EH (cell line): ENCODE data around the gene COPB2.

Experiments
- DNase-seq: peaks from one replicate; pipeline ENCODE4 v3.0.0-alpha.2; 2015; ENCODE audit warnings: low read depth

Gene COPB2

DNA sequence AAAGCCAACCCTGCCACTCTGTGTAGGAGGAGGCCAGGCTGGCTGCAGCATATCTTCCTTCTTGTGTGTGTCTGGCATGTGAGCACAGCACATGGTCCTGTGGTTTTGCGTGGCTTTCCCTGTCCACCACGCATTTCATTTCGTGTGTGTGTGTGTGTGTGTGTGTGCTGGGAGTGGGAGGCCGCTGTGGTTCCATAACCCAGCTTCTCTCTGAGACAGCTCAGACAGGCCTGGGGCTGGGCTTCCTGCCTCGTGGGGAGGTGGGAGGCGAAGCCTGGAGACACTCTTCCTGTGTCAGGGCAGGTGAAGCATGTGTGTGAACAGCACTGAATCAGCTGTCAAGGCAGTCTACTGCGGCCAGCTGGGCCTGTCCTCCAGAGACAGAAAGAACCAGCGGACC, 61.6 kb downstream of the COPB2 start:
- no peak for DNase-seq

DNA sequence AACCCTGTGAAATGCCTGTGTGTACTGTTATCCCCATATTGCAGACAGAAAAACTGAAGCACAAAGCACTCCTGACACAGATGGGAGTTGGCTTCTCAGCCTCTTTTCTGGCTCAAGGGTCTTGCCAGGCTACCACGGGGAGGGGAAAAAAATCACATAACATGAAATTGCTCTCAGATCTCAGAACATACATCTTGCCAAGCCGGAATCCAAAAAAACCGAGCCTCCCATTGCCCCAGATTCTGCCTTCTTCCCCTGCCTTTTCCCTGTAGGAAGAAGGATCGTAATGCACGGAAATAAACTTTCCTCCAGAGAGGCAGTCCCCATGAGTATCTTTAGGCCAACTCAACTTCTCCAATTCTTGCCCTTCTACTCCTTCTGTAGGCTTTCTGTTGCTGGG, 62.2 kb downstream of the COPB2 start:
- DNase-seq, result no peak

DNA sequence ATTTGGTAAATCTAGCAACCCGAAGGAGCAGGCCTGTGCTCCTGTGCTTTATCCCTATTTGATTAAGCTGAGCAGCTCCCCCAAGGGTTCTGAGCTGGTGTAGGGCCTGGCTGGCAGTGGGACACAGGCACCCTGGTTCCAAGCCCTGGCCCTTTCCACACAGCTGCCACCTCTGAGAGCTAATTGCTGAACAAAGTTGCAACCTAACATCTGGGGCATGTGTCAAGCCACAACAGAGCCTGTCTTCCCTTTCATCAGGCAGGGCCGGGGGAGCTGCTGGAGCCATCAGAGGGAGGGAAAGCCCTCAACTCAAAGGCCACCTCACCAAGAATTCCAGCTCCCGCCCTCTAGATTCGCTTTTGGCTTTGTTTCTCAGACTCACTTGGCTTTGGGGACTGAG, 62.7 kb downstream of the COPB2 start:
- no peak for DNase-seq

DNA sequence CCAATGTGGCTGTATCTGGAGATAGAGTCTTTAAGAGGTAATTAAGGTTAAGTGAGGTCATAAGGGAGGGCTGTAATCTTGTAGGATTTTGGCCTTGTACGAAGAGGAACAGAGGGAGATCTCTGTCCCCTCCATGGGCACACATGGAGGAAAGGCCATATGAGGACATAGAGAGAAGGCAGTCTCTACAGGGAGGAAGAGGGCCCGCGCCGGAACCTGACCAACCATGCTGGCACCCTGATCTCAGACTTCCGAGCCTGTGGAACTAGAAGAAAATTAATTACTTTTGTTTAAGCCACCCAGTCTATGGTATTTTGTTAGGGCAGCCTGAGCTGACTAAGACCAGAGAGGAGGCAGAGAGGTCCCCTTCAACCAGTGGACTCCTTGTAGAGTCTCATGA, 63.3 kb downstream of the COPB2 start:
- no peak for DNase-seq

DNA sequence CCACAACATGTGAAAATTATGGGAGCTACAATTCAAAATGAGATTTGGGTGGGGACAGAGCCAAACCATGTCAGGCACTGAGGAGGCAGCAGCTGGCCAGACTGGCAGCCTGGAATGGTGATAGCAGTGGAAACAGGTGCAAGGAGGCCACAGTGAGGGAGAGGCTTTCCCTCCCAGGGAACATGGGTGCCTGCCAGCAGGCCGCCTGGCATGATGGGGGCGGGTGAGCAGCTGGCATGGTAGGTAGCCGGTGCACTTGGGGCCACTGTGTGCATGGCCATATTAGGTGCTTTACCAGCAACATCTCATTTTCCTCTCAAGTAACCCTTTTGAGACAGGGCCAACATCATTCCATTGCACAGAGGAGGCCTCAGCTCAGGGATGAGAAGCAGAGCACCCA, 63.9 kb downstream of the COPB2 start:
- no peak for DNase-seq

DNA sequence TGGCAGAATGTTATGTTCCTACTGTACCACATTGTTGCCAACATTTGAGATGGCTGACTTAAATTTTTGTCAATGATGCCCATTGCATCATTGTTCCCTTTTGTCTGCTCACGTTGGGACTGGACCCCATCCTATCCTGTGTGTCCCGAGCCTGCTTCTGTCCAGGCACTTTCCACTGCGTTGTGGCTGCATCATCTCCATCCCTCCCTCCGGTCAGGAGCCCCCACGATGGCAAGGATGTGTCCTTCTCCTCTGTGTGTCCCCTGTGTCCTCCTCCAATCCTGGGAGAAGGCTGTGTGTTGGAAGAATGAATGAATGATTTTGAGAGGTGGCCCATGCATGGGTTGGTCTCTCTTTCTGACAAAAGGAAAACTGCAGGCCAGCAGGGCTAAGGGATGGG, 65.0 kb downstream of the COPB2 start:
- no peak for DNase-seq

DNA sequence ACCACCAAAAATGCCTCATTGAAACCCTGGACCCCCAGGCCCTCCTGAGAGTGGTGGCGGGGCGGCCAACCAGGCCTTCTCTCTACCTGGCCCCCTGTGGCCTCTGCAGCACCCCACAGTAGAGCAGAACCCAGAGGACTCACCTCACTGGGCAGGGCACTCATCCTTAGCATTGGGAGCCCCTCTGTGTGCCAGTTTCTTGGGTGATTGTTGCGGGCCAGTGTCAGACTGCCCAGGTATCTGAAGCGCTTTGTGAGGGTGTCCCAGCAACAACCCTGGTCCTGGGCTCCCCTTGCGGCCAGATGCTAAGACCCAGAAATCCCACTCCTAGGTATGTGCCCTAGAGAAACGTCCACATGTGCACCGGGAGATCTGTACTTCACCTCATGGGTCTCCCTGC, 66.3 kb downstream of the COPB2 start:
- no peak for DNase-seq

DNA sequence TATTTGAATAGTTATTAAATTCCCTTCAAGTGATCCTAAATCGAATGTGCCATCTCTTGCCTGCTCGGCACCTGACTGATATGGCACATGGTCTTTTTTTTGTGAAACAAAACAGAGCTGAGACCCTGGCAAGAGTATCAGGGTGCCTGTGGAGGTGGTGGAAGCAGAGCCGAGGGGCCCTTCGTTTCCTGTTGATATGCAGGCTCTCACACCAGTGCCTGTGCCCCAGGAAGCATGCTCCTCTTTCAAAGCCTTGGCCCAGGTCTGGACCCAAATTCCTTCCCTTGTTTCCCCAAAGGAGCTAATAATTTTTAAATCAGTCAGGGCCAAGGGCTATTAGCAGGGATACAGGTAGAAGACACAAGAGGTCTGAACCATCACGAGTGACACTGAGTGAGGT, 67.1 kb downstream of the COPB2 start:
- no peak for DNase-seq

DNA sequence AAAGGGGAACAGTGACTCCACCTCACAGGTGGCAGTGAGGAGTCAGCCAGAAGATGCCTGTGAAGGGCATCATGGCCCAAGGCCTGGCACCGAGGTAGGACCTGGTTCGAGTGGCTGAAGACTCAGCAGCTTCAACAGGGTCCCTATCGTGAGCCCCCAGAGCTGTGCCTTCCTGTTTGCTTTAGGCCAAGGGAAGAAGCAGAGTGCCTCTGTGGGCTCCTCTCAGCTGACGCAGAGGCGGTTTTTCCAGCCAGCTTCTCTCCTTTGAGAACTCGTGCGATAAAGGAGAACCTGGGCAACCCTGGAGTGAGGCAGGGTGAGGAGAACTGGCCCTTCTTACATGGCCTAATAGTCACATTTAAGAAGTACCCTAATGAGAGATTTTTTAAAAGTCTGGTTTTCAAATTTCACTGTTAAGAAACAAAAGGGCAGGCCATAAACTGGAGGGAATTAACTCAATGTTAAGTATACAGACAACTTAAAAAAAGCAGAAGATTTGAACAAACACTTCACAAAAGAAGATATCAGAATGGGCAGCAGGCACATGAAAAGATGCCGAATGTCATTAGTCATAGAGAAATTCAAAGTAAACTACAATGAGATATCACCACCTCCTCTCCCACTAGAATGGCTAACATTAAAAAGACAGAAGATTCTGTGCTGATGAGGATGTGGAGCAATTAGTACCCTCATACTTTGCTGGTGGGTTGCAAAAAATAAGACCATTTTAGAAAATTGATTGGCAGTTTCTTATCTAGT, 68.7 kb downstream of the COPB2 start:
- DNase-seq, result no peak

DNA sequence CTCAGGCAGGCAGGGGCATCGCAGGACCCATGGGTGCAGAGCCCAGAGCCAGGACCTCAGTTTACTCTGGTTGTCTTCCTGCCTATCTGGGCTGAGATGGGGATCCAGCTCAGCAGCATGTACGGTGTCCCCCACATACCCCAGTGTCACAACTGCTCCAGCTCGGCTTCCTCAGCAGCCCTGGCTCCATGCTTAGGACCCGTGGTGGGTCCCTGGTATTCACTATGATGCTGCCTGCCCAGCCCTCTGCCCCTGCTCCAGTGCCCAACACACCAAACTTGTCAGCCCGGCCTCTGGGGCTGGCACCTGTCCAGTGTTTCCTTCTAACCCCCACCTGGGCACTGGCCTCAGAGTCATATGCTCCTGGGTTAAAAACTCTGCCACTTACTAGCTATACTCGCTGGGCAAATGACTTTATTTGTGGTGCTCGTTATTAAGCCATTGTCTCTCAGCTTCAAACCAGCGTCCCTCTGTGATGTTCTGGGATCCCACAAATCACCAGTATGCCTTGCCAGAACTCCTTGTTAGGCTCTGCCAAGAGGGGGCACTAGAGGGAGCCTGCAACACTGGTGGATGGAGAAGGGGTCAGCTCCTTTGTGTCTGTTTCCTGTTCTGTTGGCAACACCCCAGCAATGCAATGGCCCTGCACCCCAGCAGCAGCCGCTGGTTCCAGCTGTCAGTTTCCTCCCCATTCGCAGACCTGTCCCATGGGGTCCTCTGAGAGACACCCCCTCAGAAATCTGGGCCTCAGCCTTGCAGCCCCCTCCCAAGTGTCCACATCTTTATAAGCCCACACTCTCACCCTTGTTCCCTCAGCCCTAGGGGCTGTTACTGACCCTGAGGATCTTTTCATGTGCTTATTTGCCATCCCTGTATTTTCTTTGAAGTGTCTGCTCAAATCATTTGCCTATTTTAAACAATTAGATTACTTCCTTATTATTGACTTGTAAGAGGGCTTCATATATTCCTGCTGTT, 69.7 kb downstream of the COPB2 start:
- no peak for DNase-seq

DNA sequence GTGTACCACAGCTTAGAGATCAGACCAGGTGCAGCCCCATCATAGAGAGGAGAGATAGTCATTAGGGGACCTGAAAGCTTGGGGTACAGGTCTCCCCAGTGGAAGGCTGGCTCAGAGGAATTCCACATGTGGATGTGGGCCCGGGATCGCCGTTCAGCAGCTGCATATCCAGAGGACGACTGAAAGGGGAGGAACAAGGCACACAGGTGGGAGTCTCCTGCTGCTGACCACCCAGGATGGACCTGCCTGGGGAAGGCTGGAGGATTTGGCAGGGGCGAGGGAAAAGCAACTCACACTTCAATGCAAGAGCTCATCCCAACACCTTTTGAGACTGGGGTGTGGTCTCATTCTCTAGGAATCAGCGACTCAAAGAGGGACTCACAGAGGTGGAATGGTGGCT, 70.6 kb downstream of the COPB2 start:
- no peak for DNase-seq

DNA sequence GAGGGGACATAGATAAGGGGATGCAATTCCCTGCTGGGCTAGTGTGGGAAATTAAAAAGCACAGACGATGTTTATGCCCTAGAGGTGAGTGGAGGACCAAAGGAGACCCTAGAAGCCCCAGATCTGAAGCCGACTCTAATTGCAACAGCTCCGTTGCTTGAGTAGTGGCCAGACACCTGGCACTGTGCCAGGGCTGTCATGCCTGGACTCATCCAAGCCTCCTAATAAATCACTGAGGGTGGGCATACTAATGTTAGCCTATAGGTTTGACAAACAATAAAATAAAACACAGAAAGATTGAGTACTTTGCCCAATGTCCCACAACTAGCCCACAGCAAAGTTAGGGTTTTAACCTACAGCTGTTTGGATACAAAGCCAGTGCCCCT, 71.0 kb downstream of the COPB2 start:
- no peak for DNase-seq

DNA sequence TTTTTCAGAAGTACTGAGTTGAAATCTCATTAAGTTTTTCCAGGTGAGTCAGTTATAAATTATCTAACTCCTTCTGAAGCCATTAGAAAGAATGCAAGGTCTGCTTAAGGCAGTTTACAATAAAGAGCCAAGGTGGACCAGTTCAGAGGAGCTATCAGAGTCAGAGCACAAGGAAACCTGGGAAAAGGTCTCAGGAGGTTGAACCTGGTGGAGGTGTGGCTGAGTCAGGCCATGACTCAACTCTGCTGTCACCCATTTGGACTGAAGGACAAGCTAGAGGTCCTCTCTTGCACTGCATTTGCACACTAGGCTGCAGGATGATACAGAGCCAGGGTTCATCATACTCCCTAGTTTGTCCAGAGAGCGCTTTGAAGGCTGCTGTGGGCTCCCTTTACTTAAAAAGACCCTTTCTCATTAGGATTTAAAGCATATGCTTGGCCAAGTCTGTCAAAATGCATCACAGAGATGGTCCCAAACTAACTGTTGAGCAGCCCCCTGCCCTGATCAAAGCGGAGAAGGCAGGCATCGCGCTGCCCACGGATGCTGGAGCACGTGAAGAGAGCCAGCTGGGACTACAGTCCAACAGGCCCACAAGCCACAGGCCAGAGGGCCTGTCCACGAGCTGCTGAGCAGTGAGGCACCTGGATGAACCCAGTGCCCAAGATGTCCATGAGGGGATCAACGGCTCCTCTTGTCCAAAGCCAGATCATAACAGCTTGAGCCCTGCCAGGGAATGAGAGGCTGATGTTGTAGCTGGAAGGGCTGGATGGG, 71.6 kb downstream of the COPB2 start:
- DNase-seq, result no peak

DNA sequence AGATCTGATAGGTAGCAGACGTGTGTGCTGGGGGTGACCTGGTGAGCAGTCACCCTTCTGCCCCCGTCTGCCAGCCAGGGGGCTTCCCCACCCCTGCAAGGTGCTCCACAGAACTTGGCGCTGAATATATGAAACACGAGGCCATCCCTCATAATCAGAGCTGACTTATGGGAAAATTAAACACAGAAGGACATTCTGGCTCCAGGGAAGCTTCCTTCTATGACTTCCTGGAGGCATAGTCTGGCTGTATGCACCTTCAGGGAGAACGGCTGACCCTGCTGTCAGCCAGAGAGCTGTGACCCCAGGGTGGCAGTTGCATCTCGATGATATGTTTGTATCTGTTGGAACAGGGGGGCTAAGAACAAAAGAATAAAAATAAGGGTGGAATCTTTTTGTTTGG, 72.2 kb downstream of the COPB2 start:
- DNase-seq, result no peak

DNA sequence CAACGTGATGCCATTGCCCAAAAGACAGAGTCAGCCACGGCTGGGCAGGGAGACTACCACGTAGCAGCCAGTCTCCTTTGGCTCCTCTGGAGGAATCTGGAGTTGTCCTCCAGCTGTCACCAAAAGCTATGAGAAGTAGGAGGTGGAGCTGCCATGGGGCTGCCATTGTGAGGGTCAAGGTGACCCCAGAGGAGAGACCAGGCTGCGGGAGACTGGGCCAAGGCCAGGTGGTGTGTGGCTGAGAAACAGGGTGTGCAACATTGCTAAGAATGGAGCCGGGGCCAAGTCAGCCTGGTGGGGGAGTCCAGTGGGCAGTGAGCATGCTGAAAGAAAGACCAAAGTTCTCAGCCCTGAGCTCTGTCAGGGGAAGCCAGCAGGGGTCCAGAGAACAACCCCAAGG, 75.5 kb downstream of the COPB2 start:
- DNase-seq, result no peak

DNA sequence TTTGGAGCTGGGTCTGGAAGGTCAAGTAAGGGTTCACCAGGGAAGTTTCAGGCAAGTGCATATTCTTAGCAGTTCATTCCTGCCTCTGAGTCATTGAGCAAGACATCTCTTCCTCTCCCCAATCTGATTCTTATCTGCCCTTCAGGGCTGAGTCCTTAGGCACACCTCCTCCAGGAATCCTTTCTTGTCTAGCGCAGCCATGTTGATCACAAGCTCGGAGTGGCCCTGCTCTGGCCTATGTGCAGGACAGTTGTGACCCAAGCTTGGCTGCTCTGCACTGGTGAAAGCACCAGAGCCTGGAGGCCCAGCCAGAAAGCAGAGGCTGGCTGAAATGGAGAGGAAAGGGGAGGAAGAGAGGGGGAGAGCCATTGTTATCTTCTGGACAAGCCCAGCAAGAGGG, 76.5 kb downstream of the COPB2 start:
- peak; percentile 88 for DNase-seq

DNA sequence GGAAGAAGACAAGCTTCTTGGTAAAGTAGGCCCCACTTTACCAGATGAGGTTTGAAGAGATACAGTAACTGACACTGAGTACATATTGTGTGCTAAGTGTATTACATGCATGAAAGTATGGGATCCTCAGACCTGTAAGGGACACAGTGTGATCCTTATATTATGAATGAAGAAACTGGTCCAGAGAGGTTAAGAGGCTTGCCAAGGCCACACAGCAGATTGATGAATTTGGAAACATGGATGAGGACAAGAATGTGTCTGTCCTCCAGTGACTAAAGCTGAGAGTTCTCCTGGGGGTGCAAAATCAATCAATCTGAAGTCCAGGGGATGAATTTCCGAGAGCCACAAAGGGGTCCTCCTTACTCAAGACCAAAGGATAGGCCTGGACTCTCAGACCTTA, 77.0 kb downstream of the COPB2 start:
- DNase-seq, result no peak

DNA sequence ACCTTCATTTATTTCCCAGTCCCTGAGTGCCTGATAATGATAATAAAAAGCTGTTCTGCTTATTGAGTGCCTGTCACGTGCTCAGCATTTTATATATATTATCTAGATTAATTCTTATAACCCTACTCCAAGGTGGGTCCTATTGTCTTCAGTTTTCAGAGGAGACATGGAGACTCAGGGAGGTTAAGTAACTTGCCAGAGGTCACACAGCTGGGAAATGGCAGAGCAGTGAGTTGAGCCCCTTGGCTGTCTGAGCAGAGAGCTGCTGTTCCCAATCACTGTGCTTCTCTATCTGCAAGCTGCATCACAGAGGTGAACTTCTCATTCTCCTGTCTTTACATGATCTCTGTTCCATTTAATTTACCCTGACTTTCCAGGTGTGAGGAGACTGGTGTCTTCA, 77.9 kb downstream of the COPB2 start:
- DNase-seq, result no peak

DNA sequence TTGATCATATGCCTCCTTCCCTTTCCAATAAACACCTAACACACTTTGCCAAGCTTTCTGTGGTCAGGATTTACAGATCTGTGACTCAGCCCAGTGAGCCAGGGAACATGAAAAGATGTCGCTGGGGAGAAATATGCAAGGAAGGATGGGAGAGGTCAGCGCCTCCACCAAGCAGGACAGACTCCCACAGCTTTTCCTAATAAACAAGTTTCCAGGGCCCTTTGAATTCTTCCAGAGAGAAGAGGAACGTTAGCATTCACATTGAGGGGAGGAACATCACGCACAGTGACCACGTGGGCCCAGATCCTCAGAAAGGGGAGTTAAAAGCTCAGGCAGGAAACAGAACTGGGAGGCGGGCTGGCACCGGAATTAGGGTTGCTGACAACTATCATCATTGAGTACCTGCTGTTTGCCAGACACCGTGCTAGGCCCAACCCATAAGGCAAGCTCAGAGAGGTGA, 78.9 kb downstream of the COPB2 start:
- DNase-seq, result peak; percentile 99

DNA sequence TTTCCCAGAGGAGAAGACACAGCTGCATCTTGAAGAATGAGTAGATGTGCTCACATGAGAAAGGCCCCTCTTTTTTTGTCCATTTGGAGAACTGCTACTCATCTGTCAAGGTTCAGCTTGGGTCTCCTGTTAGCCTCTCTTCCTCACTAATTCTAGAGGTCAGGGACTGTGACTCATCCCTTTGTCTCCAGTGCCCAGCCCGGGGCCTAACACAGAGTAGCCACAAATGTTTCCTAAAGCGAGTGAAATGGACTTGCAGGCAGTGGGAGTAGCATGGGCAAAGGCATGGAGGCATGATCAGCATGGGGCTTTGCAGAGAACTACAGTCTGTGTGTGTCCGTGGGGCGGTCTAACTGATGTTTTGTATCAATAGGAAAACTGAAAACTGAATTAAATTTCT, 79.6 kb downstream of the COPB2 start:
- peak; percentile 84 for DNase-seq

DNA sequence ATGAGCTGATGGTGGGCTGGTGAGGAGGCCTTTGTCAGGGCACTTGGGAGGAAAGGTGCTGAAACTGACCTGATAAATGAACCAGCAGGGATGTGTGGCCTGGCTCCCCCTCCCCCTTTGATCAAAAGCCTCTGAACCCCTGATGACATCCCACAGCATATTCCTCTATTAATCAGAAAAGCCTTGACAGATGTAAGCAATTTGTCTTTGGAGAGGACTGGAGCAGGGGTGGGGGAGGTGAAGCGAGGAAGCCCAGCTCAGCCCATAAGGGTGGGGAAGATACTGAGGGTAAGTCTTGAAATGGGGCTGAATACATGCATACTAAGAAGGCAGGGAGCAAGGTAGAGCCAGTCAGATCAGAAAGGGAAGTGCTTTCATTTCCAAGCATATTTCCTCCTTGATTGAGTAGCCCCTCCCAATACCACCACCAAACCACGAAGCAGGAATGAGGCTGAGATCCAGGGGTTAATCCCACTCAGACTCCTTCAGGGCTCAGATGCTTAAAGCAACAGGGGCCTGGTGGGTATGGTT, 80.3 kb downstream of the COPB2 start:
- DNase-seq, result peak; percentile 48

DNA sequence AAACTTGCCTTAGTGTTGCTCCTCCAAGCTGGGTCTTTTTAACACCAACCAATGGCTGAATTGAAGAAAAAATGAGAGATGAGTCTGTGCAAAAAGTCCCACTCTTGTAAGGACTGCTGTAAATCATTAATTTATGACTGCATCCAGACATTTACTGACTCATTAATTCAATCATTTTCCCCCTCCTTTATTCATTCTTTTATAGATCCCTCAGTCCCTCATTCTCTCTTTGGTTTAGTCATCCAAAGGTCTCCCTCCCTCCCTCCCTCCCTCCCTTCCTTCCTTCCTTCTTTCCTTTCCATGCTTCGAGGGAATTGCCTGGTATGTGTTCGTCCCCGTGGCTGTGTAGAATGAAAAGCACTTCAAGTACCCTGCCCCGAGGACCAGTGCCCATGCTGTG, 80.9 kb downstream of the COPB2 start:
- peak; percentile 73 for DNase-seq
